ENCODE data around the gene HENMT1.
"Not testable (repeated sequence)": the region's sequence is repeated elsewhere in the genome, so short reads cannot be mapped to it uniquely, and the experiment has no call there.

The HENMT1 gene

DNA sequence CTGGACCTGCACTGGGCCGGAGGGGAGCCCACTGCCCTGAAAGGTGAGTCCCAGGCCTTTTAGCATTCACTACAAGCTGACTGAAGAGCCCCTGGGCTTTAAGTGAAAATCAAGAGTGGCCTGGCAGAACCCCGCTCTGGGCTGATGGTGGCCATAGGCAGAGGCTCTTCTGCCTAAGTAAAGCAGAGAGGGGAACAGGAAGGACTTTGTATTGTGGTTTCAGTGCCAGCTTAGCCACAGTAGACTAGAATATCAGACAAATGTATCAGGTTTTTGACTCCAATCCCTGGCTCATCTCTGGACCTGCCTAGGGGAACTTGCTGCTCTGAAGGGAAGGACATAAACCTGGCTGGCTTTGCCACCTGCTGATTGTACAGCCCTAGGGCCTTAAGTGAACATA is 10.2 kb upstream of the HENMT1 start:
- no peak for DNase-seq (ENCODE audit: low read depth, low spot score)

DNA sequence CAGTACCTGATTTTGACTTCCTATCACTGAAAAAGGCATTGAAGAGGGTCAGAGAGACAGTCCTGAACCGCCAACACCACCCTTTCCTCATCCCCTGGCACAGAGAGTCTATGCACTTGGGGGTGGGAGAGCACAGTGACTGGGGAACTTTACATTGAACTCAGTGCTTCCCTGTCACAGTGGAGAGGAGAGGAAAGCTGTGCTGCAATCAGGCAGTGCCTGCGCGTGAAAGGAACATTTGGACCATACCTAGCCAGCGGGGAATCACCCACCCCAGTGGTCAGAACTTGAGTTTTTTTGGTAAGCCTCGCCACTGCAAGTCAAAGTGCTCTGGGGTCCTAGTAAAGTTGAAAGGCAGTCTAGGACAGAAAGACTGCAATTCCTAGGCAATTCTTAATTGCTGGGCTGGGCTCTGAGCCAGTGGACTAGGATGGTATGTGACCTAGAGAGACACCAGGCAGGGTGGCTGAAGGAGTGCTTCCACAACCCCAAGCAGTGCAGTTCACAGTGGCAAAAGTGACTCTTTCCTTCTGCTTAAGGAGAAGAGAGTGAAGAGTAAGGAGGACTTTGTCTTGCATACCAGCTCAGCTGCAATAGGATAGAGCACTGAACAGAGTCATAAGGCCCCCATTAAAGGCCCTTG is 9.4 kb upstream of the HENMT1 start:
- no peak for DNase-seq (ENCODE audit: low read depth, low spot score)

- DNase-seq (ENCODE audit: low read depth, low spot score), result no peak
Observed at GRCh38 chr1:108669679-108670078, 8.8 kb upstream of the HENMT1 start.

DNA sequence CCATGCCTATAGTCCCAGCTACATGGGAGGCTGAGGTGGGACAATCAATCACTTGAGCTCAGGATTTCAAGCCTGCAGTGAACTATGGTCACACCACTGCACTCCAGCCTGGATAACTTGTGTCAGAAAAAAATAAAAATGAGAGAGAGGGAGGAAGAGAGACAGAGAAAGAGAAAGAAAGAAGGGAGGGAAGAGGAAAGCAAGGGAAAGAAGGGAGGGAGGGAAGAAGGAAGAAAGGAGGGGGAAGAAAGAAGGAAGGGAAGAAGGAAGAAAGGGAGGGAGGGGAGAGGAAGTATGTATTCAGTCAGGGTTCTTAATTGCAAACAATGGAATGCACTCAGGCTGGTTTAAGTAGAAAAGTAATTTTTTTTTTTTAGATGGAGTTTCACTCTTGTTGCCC is 7.9 kb upstream of the HENMT1 start:
- no peak for DNase-seq (ENCODE audit: low read depth, low spot score)

GRCh38 chr1:108667422-108667821 is 6.5 kb upstream of the HENMT1 start:
- not testable (repeated sequence) for DNase-seq (ENCODE audit: low read depth, low spot score)

DNA sequence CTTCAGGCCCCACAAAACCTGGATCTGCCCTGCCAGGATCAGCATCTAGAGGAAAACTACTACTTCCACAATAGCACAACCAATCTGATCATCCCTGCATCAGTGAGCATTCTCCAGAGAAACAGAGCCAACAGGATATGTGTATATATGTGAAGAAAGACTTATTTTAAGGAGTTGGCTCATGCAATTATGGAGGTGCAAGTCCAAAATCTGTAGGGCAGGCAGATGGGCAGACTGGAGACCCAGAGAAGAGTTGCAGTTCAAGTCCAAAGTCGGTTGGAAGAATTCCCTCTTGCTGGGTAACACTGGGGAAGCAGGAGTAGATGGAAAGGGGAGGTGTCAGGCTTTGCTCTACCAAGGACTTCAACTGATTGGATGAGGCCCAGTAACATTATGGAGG is 4.9 kb upstream of the HENMT1 start:
- no peak for DNase-seq (ENCODE audit: low read depth, low spot score)

DNA sequence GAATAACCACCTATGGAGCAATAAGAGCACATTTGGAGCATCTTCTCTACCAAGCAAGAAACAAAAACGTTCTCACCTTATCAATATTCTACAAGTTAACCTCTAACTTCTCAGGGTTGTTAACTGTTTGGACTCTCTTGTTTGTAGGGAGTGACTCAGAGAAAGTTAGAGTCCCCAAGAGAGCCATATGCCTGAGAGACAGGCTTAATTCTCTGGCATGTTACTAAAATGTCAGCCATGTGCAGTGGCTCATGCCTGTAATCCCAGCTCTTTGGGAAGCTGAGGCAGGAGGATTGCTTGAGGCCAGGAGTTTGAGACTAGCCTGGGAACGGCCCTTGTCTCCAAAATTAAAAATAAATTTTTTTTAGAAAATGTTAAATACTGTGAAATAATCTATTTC is 4.2 kb upstream of the HENMT1 start:
- no peak for DNase-seq (ENCODE audit: low read depth, low spot score)

- no peak for DNase-seq (ENCODE audit: low read depth, low spot score)
Observed at GRCh38 chr1:108664481-108664880, 3.6 kb upstream of the HENMT1 start.

DNA sequence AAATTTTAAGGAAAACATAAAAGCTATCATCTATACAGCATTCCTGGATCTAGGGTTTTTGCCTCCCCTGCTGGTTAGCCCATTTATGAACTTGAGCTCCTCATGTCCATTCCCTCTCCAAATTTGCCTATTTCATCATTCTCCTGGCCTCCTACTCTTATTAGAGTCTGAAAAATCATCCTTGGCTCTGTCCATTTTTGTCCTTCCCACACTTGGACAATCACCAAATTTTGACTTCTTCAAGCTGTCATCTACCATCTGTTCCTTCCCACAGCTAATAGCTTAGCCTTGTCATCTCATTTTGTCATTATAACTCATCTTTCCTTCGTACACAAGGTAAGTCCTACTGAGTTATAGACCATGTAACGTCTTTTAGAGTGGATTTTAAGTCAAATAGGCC is 2.2 kb upstream of the HENMT1 start:
- no peak for DNase-seq (ENCODE audit: low read depth, low spot score)

GRCh38 chr1:108657356-108658080 is 3.4 kb downstream of the HENMT1 start:
- DNase-seq (ENCODE audit: low read depth, low spot score), result no peak

DNA sequence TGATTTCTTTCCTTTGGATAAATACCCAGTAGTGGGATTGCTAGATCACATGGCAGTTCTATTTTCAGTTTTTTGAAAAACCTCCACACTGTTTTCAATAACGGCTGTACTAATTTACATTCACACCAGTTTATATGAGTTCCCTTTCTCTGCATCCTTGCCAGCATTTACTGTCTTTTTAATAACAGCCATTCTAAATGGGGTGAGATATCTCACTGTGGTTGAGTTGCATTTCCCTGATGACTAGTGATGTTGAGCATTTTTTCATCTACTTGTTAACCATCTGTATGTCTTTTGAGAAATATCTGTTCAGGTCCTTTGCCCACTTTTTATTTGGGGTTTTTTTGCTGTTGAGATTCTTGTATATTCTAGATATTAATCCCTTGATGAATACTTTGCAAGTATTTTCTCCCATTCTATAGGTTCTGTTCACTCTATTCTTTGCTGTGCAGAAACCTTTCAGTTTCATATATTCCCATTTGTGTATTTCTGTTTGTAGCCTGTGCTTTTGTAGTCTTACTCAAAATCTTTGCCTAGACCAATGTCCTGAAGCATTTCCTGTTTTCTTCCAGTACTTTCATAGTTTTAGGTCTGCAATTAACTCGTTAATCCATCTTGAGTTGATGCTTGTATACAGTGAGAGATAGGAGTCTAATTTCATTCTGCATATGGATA is 7.3 kb downstream of the HENMT1 start:
- DNase-seq (ENCODE audit: low read depth, low spot score), result no peak

DNA sequence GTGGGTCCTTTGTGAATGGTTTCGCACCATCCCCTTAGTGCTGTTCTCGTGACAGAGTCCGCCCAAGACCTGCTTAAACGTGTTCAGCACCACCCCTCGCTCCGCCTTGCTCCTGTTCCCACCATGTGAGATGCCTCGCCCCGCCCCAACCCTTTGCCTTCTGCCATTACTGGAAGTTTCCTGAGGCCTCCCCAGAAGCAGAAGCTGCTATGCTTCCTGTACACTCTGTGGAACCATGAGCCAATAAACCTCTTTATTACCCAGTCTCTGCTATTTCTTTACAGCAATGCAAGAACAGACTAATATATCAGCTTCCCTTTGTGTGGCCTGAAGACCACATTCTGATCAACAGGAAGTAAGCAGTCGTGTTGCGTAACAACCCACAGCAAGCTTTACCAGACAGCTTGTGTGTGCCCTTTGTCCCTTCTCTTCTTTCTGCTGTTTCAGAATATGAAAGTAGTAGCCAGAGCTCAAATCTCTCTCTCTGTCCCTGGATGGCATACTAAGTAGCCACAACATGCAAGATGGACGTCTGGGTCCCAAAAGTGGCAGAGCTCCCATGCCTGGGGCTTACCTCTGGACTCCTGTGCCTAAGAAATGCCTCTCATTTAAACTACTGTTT is 14.1 kb downstream of the HENMT1 start:
- no peak for DNase-seq (ENCODE audit: low read depth, low spot score)

DNA sequence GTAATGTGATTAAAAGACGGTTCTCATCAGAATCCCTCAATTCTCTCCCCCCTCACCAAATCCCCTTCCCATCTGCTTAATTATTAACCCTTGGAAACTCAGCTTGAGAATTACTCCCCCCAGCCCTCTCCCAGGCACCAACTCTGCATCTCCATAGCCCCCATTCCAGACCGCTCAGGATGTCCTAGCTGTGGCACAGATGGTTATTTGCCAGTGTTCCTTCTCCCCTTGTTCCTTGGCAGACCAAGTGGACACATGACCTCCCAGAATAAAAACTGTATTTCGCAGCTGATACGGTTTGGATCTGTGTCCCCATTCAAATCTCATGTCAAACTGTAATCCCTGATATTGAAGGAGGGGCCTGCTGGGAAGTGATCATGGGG is 14.6 kb downstream of the HENMT1 start:
- DNase-seq (ENCODE audit: low read depth, low spot score), result no peak

- no peak for DNase-seq (ENCODE audit: low read depth, low spot score)
Observed at GRCh38 chr1:108645564-108646184, 15.2 kb downstream of the HENMT1 start.

DNA sequence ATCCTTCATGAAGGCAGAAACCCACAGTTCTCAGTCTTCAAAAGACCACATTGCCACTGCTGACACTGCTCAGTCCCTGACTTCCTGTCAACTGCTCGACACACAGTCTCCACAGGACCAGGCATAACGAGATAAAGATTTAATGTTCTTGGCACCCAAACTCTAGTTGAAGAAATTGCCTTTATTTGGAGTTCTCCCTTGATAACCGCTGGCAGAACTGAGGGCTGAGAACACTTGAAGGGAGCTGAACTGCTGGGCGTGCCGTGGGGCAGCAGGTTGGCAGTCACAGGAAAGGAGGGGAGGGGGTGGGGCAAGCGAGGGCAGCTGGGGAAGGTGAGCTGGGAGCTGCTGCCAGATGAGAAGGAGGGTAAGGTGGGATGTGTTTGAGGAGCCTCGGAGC is 15.9 kb downstream of the HENMT1 start:
- no peak for DNase-seq (ENCODE audit: low read depth, low spot score)

DNA sequence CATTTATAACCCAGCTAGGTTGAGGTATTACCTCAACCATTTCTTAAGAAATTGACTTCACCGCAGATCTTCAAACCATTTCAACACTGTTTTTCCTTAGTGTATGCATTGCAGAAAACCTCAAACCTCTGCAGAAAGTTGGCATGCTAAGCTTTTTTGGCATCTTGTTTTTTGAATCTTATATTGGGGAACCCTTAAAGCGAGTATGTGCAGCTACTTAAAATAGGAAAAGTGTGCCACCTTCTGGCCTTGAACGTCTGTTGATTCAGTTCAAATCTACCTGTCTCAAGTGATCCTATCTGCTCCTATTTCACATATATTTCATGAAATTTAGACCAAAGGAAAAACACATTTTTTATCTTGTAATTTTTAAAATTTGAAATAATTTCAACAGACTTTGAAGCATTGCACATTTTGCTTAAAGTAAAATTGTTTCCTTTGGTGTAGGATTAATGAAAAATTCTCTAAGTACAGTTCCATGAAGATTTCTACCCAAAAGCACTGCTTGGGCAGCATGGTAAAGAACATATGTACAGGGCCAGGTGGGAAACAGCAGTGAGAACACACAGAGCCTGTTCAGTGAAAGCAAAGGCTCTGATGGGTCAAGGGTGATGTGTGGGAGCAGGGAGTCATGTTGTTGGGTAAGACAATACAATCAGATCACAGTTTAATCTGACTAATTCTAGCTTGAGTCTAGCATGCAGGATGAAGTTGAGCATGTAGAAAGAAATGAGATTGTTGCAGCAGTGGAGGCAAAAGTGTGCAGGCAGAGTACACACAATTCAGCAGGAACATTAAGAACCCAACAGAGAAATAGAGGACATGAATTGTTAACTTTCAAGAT is 17.2 kb downstream of the HENMT1 start:
- no peak for DNase-seq (ENCODE audit: low read depth, low spot score)

- DNase-seq (ENCODE audit: low read depth, low spot score), result not testable (repeated sequence)
Observed at GRCh38 chr1:108640863-108641262, 20.0 kb downstream of the HENMT1 start.

GRCh38 chr1:108639899-108640560 is 20.9 kb downstream of the HENMT1 start:
- no peak for DNase-seq (ENCODE audit: low read depth, low spot score)

DNA sequence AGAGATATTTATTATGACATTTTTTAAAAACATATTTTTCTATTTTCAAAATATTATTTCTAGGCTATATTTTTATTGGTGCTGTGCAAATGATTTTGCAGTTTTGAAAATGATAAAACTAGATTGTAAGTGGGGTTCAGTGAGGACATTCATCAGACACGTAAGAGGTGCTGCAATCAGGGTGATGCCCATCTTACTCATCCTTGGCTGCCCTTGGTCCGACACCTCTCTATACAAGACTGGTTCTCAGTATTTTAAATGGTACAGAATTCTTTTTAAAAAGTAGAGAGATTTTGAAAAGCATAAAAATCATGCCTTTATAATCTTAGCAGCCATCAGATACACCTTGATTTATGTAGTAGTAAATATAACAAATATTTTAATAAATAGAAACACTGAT is 24.0 kb downstream of the HENMT1 start:
- no peak for DNase-seq (ENCODE audit: low read depth, low spot score)

GRCh38 chr1:108634521-108634920 is 26.4 kb downstream of the HENMT1 start:
- no peak for DNase-seq (ENCODE audit: low read depth, low spot score)

GRCh38 chr1:108628665-108629064 is 32.2 kb downstream of the HENMT1 start:
- DNase-seq (ENCODE audit: low read depth, low spot score), result no peak
